Trophoblast cell (in vitro differentiated cells and primary cell): Measurements from ENCODE around the gene CAMK1D.
A peak's percentile ranks its signal among the peaks of the same experiment; 100 is the strongest.

ENCODE experiments used
- DNase-seq, 2 donors: peaks; one replicate each; pipeline ENCODE4 v3.0.0-alpha.2; 2016
- H2AFZ ChIP-seq: 2 replicates; pipeline ENCODE4 v1.6.1; 2013; ENCODE audit warnings: low read length, moderate library complexity, mild to moderate bottlenecking; ENCODE audit not compliant: insufficient read depth, poor library complexity
- H2AK5ac ChIP-seq: 2 replicates; pipeline ENCODE4 v1.6.1; 2013; ENCODE audit warnings: mild to moderate bottlenecking, low read length
- H2BK120ac ChIP-seq: 2 replicates; pipeline ENCODE4 v1.6.1; 2013; ENCODE audit warnings: low read length, mild to moderate bottlenecking, moderate library complexity; ENCODE audit not compliant: insufficient read depth, poor library complexity
- H2BK12ac ChIP-seq: 2 replicates; pipeline ENCODE4 v1.6.1; 2013; ENCODE audit warnings: mild to moderate bottlenecking, low read length, moderate library complexity
- H2BK5ac ChIP-seq: 2 replicates; pipeline ENCODE4 v1.6.1; 2013; ENCODE audit warnings: low read length, low read depth, moderate library complexity, mild to moderate bottlenecking; ENCODE audit not compliant: poor library complexity
- H3K14ac ChIP-seq: 2 replicates; pipeline ENCODE4 v1.6.1; 2013; ENCODE audit warnings: mild to moderate bottlenecking, low read length
- H3K18ac ChIP-seq: 2 replicates; pipeline ENCODE4 v1.6.1; 2013; ENCODE audit warnings: mild to moderate bottlenecking, low read length
- H3K23ac ChIP-seq: 2 replicates; pipeline ENCODE4 v1.6.1; 2013; ENCODE audit warnings: low read length
- H3K27ac ChIP-seq: 2 replicates; pipeline ENCODE4 v1.5.1; 2013; ENCODE audit warnings: low read depth, mild to moderate bottlenecking, inconsistent platforms, low read length, moderate library complexity
- H3K27me3 ChIP-seq: 2 replicates; pipeline ENCODE4 v1.6.1; 2013; ENCODE audit warnings: inconsistent platforms, mild to moderate bottlenecking, low read length, moderate library complexity; ENCODE audit not compliant: insufficient read depth
- H3K36me3 ChIP-seq, 2 experiments: 1 replicate in 1 of 2; 2 replicates in 1 of 2; pipeline ENCODE4 v1.6.1; 2013; ENCODE audit warnings: low read length in 2 of 2, mild to moderate bottlenecking in 2 of 2, moderate library complexity in 1 of 2; ENCODE audit not compliant: insufficient read depth in 2 of 2, control insufficient read depth in 1 of 2
- H3K4ac ChIP-seq: 2 replicates; pipeline ENCODE4 v1.6.1; 2013; ENCODE audit warnings: low read depth, mild to moderate bottlenecking, low read length, moderate library complexity
- H3K4me1 ChIP-seq, 2 experiments: 1 replicate in 1 of 2; 2 replicates in 1 of 2; pipeline ENCODE4 v1.6.1; 2013; ENCODE audit warnings: low read length in 2 of 2, mild to moderate bottlenecking in 2 of 2, moderate library complexity in 1 of 2; ENCODE audit not compliant: insufficient read depth in 2 of 2, control insufficient read depth in 1 of 2
- H3K4me2 ChIP-seq: 2 replicates; pipeline ENCODE4 v1.6.1; 2013; ENCODE audit warnings: inconsistent platforms, mild to moderate bottlenecking, low read length, moderate library complexity
- H3K4me3 ChIP-seq: 2 replicates; pipeline ENCODE4 v1.5.1; 2013; ENCODE audit warnings: mild to moderate bottlenecking, low read depth, low read length, inconsistent platforms
- H3K79me1 ChIP-seq: one replicate; pipeline ENCODE4 v1.6.1; 2013; ENCODE audit warnings: low read length
- H3K79me2 ChIP-seq: 2 replicates; pipeline ENCODE4 v1.6.1; 2013; ENCODE audit warnings: low read length, mild to moderate bottlenecking; ENCODE audit not compliant: control insufficient read depth, insufficient read depth, poor library complexity
- H3K9ac ChIP-seq: 2 replicates; pipeline ENCODE4 v1.6.1; 2013; ENCODE audit warnings: mild to moderate bottlenecking, low read length
- H3K9me3 ChIP-seq: 2 replicates; pipeline ENCODE4 v1.6.1; 2013; ENCODE audit warnings: low read depth, mild to moderate bottlenecking, control low read depth, inconsistent platforms, low read length; ENCODE audit not compliant: insufficient read depth
- H4K12ac ChIP-seq: 2 replicates; pipeline ENCODE4 v1.6.1; 2013; ENCODE audit warnings: low read depth, mild to moderate bottlenecking, low read length, moderate library complexity
- H4K8ac ChIP-seq: 2 replicates; pipeline ENCODE4 v1.6.1; 2013; ENCODE audit warnings: low read depth, mild to moderate bottlenecking, low read length, moderate library complexity
- H4K91ac ChIP-seq: one replicate; pipeline ENCODE4 v1.6.1; 2013; ENCODE audit warnings: low read depth, mild to moderate bottlenecking, low read length, moderate library complexity
- WGBS: extraction: QIAGEN DNeasy Blood & Tissue Kit; methylation state at CpG from one replicate; pipeline ENCODE4 v1.1.7; 2013; ENCODE audit warnings: missing lambda C conversion rate; ENCODE audit not compliant: insufficient read length, insufficient coverage; ENCODE audit errors: extremely low coverage; 5-methylcytosine and 5-hydroxymethylcytosine counted together

The CAMK1D gene

GRCh38 chr10:12482587-12482986 lies 133.2 kb downstream of the CAMK1D start:
- no peak overlapping the region for H3K18ac ChIP-seq

DNA sequence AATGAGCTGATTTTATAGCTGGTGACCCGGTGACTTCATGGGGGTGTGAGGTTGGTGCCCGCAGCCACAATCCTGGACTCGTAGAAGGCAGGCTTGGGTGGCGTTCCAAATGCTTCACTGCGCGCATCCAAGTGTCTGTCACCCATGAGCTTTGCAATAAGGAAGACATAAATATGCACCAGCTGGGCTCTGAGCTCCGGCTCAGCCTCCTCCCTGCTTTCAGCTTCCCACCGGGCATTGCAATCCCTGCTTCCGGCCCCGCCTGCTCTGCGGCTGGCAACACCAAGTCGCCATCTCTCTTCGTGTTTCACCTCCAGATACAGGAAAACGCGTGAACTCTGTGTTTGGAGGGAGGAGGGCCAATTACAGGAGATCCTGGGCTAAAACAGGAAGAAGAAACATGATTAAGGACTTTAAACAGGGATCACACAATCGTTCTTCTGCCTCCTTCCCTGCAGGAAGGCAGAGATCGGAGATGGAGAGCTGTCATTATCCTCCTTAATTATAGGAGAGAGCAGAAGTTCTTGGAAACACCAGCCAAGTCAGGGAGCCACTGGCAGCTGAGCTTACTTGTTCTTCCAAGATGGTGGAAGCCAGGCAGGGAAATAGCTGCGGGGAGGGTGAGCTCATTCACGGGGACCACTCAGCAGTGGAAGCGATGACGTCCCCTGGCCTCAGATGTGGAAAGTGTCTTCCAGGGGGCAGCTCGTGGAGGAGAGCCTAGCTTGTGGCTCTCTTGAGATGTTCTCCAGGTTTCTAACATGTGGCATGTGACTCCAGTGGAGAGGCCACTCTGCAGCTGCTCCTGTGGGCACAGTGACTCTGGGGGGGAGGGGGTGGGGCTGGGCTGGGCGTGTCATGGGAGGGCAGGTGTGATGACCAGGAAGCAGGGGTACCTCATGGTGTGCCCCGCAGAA lies 134.9 kb downstream of the CAMK1D start:
- no peak overlapping the region for H3K23ac ChIP-seq
- DNase-seq: no peak
- no peak overlapping the region for H2AK5ac ChIP-seq
- no peak overlapping the region for H3K4me2 ChIP-seq
- no peak overlapping the region for H2BK120ac ChIP-seq
- H3K4me1 ChIP-seq: no peaks in the 10 kb centered on the region
- H2BK5ac ChIP-seq: no peak overlapping the region
- no peak overlapping the region for H3K27ac ChIP-seq
- no peaks in the 10 kb centered on the region for H3K79me2 ChIP-seq
- no peaks in the 10 kb centered on the region for H3K9me3 ChIP-seq
- H3K79me1 ChIP-seq: no peaks in the 10 kb centered on the region
- H4K91ac ChIP-seq: no peak overlapping the region
- no peak overlapping the region for H3K4me3 ChIP-seq
- no peak overlapping the region for H2AFZ ChIP-seq
- no peak overlapping the region for H4K8ac ChIP-seq
- no CpG with 5 or more reads among the region's 24 CpGs for WGBS
- no peak overlapping the region for H4K12ac ChIP-seq
- H3K14ac ChIP-seq: no peak overlapping the region
- H2BK12ac ChIP-seq: no peak overlapping the region
- H3K18ac ChIP-seq: no peak overlapping the region
- no peak overlapping the region for H3K4ac ChIP-seq
- H3K27me3 ChIP-seq: no peaks in the 10 kb centered on the region
- H3K9ac ChIP-seq: no peak overlapping the region
- no peaks in the 10 kb centered on the region for H3K36me3 ChIP-seq

More at GRCh38 chr10:12482587-12482986, 133.2 kb downstream of the CAMK1D start:
- DNase-seq: no peak
- no peak overlapping the region for H3K23ac ChIP-seq
- H2BK5ac ChIP-seq: no peak overlapping the region
- no peaks in the 10 kb centered on the region for H3K9me3 ChIP-seq
- no peak overlapping the region for H3K9ac ChIP-seq
- H4K12ac ChIP-seq: no peak overlapping the region
- H3K4me3 ChIP-seq: no peak overlapping the region
- WGBS: no CpG with 5 or more reads among the region's 12 CpGs
- no peaks in the 10 kb centered on the region for H3K36me3 ChIP-seq
- H4K8ac ChIP-seq: no peak overlapping the region
- H3K14ac ChIP-seq: no peak overlapping the region
- no peak overlapping the region for H3K4me2 ChIP-seq
- no peak overlapping the region for H3K4ac ChIP-seq
- no peak overlapping the region for H2BK12ac ChIP-seq
- no peaks in the 10 kb centered on the region for H3K79me1 ChIP-seq
- H3K27ac ChIP-seq: no peak overlapping the region
- no peaks in the 10 kb centered on the region for H3K79me2 ChIP-seq
- H2AK5ac ChIP-seq: no peak overlapping the region
- H2BK120ac ChIP-seq: no peak overlapping the region
- no peaks in the 10 kb centered on the region for H3K27me3 ChIP-seq
- no peaks in the 10 kb centered on the region for H3K4me1 ChIP-seq
- no peak overlapping the region for H4K91ac ChIP-seq
- H2AFZ ChIP-seq: no peak overlapping the region

GRCh38 chr10:12484941-12485805 lies 135.8 kb downstream of the CAMK1D start:
- no peak overlapping the region for H3K23ac ChIP-seq
- H2AFZ ChIP-seq: no peak overlapping the region
- no peak overlapping the region for H2BK12ac ChIP-seq
- H3K27me3 ChIP-seq: no peaks in the 10 kb centered on the region
- no peak overlapping the region for H4K8ac ChIP-seq
- no peaks in the 10 kb centered on the region for H3K79me1 ChIP-seq
- H3K79me2 ChIP-seq: no peaks in the 10 kb centered on the region
- H4K91ac ChIP-seq: no peak overlapping the region
- no peak overlapping the region for H3K18ac ChIP-seq
- H3K4ac ChIP-seq: no peak overlapping the region
- WGBS: no CpG with 5 or more reads among the region's 26 CpGs
- no peaks in the 10 kb centered on the region for H3K36me3 ChIP-seq
- H3K14ac ChIP-seq: no peak overlapping the region
- H3K9ac ChIP-seq: no peak overlapping the region
- H2BK120ac ChIP-seq: no peak overlapping the region
- no peak overlapping the region for H4K12ac ChIP-seq
- no peak overlapping the region for H3K4me3 ChIP-seq
- peaks cover 5 to 8% of the 10 kb centered on the region in 2 experiments for H3K4me1 ChIP-seq
- H2AK5ac ChIP-seq: no peak overlapping the region
- no peak overlapping the region for H2BK5ac ChIP-seq
- peaks cover 2% of the 10 kb centered on the region for H3K9me3 ChIP-seq
- H3K4me2 ChIP-seq: no peak overlapping the region
- no peak overlapping the region for H3K27ac ChIP-seq
- DNase-seq: peak; percentile 87 to 92

DNA sequence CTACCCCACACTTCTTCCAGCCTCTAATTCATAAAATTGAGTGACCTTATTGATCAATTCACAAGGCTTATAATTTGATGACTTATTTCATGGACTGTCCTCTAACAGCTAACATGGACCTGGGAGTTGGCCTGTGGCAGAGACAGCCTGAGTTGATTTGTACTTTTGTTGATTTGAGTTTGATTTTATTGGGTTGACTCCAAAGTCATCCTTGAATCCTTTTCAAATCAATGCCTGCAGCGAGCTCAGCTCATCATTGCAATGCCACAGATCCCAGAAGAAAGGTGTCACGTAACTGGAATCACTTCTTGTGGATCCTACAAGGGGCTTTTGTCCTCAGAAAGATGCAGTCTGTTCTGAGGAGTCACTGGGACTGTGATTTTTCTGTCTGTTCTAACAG lies 138.0 kb downstream of the CAMK1D start:
- H3K9me3 ChIP-seq: peaks cover 2% of the 10 kb centered on the region
- DNase-seq: no peak
- H3K9ac ChIP-seq: no peak overlapping the region
- WGBS: no CpG with 5 or more reads among the region's 2 CpGs
- no peak overlapping the region for H3K14ac ChIP-seq
- H3K27ac ChIP-seq: no peak overlapping the region
- H4K91ac ChIP-seq: no peak overlapping the region
- no peak overlapping the region for H2BK120ac ChIP-seq
- no peak overlapping the region for H3K4me2 ChIP-seq
- H2AK5ac ChIP-seq: no peak overlapping the region
- no peak overlapping the region for H2BK12ac ChIP-seq
- H4K12ac ChIP-seq: no peak overlapping the region
- peaks cover 5 to 8% of the 10 kb centered on the region in 2 experiments for H3K4me1 ChIP-seq
- H3K79me1 ChIP-seq: no peaks in the 10 kb centered on the region
- no peaks in the 10 kb centered on the region for H3K36me3 ChIP-seq
- H3K23ac ChIP-seq: no peak overlapping the region
- no peak overlapping the region for H3K18ac ChIP-seq
- H2AFZ ChIP-seq: no peak overlapping the region
- no peak overlapping the region for H4K8ac ChIP-seq
- no peaks in the 10 kb centered on the region for H3K79me2 ChIP-seq
- no peaks in the 10 kb centered on the region for H3K27me3 ChIP-seq
- no peak overlapping the region for H2BK5ac ChIP-seq
- H3K4me3 ChIP-seq: no peak overlapping the region
- no peak overlapping the region for H3K4ac ChIP-seq
